ENCODE results near the gene KRT9. TPM values are rescaled to one million over a fixed set of nuclear protein-coding genes. Genes with fewer than 3 reads are reported as not detected.
A peak's percentile ranks its signal among the peaks of the same experiment; 100 is the strongest.
"Not testable (repeated sequence)": the region's sequence is repeated elsewhere in the genome, so short reads cannot be mapped to it uniquely, and the experiment has no call there.

The KRT9 gene
- total RNA-seq, 1 experiment from 2014 or later, result not detected

DNA sequence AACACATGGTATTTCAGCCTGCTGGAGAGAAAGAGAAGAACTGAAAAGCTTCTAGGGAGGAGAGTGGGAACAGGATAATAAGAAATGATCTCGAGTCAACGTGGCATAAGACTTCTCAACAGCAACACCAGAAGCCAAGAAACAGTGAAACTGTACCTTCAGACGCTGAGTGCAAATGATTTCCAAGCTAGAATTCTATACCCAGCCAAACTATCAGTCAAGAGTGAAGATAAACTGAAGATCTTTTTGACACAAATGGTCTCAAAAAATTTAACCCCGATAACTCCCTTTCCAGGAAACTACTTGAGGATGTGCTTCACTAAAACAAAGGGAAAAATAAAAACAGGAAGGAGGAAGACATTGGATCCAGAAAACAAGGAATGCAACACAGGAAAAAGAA is 35.1 kb upstream of the KRT9 start:
- not testable (repeated sequence) for DNase-seq (ENCODE audit: low read depth)

DNA sequence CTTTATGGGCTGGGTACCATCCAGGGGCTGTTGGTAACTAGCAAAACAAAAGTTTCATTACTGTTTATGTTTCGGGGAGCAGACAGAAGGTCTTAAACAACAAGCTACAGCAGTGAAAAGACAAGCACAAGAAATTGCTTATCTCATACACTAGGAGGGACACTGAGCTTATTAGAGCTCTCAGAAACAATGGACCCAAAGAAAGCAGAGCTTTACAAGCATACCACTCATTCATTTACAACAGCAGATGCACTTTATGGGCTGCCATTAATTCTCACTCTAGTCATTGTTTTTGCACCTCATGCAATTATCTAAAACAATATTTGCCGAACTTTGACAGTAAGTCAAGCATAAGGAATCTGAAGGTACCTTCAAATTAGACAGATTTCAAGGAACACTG is 30.7 kb upstream of the KRT9 start:
- DNase-seq (ENCODE audit: low read depth), result no peak

DNA sequence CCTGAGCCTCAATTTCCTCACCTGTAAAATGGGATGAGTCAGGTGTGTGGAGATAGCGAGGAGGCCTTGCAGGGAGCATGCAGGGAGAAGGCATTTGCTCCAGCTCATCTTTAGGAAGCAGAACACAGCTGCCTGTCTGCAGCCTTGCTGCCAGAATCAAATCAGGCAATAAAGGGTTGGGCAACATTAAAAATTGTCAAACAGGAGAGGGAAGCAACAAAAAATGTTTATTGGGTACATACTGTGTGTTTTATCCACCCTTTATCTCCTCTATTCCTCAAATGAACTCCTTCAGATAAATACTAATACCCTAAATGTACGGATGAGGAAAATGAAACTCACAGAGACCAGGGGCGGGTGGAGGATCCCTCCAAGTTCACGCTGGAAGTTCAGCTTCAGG is 28.5 kb upstream of the KRT9 start:
- DNase-seq (ENCODE audit: low read depth), result no peak

DNA sequence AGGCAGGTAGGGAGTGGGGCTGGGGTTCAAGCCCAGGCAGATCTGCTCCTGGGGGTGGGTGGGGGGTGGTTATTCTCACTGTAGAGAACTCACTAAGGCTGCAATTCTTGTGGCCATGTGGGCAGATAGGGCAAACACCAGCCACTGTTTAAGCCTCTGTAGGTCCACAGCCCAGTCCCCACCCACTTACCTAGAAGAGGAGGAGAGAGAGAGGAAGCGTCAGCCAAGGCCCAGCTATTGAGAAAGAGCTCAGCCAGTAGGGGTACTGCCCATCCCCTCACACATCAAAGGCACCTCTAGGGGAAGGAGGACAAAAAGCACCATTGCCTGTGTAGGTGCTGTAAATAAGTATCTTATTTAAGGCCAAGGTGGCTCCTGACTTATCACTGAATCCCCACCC is 27.8 kb upstream of the KRT9 start:
- DNase-seq (ENCODE audit: low read depth), result no peak

DNA sequence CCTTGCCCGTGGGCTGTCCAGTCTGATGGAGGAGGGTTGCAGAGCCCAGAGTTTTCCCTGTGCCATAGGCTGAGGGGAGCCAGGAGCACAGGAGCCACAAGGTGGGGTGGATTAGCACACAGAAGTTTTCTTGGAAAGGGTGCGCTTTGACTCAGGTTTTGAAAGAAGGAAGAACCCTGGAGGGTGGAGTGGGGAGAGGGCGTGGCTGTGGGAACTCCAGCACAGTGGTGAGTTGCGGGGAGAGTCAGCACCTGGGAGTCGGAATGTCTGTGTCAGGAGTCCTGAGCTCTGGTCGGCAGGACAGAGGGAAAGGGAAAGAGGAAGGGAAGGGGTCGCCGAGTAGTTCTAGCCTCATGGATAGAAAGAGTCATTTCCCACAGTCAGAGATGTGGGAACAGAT is 23.7 kb upstream of the KRT9 start:
- DNase-seq (ENCODE audit: low read depth), result no peak

DNA sequence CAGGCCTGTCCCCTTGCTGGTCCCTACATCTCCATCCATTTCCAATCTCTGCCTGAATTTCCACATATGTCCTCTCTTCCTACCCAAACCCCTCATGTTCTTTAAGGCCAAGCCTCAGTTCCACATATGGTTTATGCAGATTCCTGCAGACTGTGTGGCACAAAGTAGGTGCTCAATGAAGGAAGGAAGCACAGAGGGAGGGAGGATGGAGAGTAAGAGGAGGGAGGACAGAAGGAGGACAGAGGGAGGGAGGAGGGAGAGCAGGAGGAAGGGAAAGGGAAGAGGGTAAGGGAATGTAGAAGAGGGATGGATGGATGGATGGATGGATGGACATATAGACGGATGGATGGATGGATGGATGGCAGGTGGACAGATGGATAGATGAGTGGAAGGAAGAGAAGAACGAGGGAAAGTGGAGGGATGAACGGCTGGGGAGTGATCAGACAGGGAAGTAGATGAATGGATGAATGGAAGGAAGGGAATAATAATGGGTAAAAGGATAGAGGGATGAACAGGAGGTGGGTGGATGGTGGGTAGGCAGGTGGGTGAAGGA is 22.6 kb upstream of the KRT9 start:
- no peak for DNase-seq (ENCODE audit: low read depth)

DNA sequence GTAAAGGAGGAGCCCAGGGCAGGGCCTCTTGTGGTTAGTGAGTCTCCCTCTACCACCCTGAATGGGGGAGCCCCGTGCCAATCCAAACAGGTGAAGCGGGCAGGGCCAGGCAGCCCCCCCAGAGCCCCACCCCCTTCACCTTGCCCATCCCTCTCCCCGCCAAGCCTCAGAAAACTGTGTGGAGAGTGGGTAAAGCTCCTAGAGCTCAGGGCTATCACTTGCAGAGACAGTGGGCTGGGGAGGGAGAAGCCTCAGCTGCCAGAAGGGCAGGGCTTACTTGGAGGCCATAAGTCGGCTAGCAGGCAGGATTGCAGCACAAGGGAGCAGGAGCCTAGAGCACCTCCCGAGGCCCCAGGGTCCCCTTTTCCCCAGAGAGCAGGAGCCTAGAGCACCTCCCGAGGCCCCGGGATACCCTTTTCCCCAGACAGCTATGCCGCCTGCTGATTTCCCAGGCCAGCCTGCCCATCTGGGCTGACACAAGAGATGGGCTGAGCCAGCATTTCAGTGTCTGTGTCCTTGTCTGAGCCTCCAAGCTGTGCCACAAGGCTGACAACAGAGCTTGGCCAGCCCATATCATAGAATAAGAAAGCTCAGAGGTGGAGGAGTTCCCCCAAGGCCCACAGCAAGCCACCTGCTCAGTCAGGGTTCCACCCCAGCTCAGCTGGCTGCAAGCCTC is 21.6 kb upstream of the KRT9 start:
- DNase-seq (ENCODE audit: low read depth), result no peak

DNA sequence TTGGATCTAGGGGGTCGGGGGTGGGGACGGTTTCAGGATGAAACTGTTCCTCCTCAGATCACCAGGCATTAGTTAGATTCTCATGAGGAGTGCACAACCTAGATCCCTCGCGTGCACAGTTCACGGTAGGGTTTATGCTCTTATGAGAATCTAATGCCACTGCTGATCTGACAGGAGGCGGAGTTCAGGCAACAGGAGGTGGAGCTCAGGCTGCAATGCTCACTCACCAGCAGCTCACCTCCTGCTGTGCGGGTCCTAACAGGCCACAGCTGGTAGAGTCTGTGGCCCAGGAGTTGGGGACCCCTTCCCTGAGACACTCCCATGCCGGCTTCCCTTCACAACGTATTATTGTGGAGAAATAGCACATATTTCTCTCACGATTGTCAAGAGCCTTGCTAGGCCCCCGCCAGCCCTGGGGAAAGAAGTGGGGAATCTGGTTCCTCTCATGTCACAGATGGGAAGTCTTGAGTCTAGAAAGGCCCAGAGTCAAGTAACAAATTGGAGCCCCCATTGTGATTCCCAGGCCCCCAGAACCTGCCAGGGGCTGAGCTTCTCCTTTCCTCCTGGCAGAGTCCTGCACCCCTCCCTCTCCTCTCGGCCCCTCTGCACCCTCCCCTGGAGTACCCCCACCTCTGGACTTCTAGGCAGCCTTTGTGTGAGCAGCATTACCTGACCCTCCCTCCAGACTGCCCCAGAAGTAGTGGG is 20.9 kb upstream of the KRT9 start:
- DNase-seq (ENCODE audit: low read depth), result no peak

DNA sequence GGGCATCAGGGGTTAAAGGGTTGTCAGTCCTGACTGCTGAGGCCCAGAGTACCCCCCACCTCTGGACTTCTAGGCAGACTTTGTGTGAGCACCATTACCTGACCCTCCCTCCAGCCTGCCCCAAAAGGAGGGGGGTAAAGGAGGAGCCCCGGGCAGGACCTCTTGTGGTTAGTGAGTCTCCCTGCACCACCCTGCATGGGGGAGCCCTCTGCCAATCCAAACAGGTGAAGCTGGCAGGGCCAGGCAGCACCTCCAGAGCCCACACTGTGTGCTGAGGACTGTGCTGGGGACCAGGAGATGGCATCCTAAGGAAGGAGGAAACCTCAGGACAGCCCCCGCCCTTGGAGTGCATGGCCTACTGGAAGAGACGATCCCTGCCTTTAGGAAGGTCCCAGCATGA is 17.4 kb upstream of the KRT9 start:
- no peak for DNase-seq (ENCODE audit: low read depth)

DNA sequence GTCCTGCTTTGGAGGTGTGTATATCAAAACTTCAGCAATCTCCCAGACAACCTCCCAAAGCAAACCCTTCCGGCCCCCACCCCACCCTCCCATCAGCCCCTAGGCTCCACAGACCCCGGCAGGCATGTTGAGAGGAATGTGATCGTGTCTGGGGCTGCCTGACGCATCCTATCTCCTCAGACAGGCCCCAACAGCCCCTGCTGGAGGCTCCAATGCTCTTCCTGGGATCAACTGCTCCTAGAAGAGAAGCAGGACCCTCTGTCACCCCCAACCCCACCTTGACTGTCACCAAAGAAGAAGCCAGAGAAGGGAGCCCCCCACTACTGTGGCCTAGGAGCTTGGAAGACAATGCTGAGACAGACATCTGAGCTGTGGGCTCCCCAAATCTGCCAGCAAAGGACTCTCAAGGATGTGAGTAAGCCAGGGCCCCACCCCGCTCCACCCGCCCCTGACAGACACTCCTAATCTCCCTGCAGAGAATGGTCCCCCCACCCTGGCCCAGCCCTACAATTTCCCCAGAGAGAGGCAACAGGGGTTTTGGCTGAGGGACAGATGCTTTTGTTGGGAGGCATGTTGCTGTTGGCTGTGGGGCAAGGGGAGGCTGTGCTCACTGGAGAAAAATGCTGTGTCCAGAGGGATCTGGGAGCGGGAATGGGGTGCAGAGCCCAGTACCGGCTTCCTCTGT is 16.4 kb upstream of the KRT9 start:
- DNase-seq (ENCODE audit: low read depth), result no peak

DNA sequence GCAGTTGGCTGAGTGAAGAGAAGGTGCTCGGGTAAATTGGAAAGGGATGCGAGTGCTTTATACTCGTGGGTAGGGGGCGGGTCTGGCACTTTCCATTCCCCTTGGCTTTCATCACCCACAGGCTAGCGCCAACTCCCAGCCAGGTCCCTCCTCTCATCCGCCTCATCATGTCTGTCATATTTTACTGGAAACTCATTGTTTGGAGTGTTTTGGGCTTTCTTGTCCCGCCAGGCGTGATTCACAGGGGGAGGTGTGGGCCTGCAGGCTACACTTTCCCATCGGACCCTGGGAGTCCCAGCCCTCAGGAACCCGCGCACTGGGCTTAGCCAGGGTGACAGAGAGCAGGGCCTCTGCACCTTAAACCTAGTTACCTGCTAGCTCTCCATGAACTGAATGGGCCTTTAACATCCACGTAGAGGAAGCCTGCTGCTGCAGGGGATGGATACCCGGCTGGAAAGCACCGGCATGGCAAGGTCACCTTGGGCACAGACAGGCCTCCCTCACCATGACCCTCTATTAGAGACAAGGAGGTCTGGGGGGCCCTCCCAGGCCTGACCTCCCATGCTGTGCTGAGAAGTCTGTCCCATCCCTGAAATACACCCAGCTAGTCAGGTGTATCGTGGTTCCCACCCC is 15.1 kb upstream of the KRT9 start, which contains the start of gene KRT14:
Gene KRT14 (minus strand): TSS at position 33 of the 633 bp plus-strand sequence. CDS start 61 bp downstream, outside the sequence.
- DNase-seq (ENCODE audit: low read depth), result no peak

DNA sequence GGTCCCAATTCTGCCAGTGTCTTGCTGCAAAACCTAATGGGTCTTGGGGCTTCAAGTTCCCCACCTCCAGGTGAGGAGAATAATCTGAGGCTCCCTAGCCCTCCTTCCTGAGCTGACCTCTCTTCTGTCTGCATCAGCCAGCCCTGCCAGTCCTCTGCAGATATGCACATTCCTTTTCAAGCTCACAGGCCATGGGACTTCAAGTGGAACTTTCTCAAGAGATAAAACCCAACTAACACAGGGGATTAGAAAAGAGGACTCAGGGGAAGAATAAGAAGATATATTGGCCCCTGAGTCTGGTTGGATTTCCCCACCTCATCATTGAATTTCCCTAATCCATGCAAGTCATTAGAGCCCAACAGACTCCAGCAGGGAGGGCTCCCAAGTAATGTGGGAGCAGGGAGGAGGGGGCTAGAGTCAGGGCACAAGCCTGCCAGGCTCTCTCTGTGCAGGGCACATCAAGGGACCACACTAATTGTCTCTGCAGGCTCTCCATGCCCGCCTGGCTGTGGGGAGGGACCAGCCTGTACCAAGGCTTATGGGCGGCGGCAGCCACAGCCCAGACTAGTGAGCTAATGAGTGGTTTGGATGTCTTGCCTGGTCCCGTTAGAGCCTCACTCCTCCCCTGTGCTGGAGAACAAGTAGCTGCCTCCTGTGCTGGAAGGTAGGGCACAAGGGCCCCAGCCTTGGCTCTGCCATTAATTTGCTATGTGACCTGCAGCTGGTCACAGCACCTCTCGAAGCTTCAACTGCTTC is 13.6 kb upstream of the KRT9 start:
- DNase-seq (ENCODE audit: low read depth), result no peak

DNA sequence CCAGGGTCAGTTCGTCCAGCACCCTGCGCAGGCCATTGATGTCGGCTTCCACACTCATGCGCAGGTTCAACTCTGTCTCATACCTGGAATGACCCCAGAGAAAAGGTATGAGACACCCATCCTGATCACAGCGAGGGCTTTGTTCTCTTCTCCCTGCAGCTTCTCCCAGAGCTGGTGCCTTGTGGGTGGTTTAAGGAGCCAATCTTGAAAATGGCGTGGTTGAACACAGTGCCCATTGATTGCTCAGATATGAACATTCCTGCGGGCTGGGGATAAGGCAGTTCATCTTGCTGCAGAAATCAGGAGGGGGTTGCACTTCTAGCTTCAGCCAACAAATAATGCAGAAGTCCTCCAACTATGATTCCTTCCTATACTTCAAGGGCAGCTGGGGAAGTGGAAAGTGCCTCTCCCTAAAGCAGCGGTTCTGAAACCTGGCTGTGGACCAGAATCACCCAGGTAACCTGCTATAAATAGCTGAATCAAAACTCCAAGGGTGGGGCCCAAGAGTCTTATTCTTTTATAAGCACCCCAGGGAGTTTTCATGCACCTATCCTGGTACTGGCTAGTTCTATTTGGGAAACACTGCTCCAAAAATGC is 12.6 kb upstream of the KRT9 start:
- DNase-seq (ENCODE audit: low read depth), result not testable (repeated sequence)

DNA sequence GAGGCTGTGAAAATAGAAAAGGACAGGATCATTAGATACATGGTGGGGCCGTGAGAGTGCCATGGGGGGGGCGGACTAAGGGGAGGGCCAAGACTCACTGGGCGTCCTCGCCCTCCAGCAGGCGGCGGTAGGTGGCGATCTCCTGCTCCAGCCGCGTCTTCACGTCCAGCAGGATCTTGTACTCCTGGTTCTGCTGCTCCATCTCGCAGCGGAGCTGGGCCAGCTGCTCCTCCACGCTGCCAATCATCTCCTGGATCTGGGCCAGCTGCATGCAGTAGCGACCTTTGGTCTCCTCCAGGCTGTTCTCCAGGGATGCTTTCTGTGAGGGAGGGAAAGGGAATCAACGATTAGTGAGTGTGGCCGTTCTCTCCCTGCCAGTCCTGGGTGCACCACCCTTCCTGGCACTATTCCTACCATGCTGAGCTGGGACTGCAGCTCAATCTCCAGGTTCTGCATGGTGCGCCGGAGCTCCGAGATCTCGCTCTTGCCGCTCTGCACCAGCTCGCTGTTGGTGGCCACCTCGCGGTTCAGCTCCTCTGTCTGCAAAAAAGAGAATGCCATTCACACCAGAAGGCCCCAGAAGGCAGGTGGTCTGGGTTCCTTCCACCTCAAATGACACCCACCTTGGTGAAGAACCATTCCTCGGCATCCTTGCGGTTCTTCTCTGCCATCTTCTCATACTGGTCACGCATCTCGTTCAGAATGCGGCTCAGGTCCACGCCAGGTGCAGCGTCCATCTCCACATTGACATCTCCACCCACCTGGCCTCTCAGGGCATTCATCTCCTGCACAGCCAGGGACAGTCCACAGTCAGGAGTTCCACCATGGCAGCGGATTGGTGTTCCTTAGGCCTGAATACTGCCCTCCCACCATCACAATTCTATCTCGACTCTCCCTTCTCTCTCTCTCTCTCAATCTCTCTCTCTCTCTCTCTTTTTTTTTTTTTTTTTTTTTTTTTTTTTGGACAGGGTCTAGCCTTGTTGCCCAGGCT is 11.6 kb upstream of the KRT9 start:
- DNase-seq (ENCODE audit: low read depth), result peak; percentile 9

DNA sequence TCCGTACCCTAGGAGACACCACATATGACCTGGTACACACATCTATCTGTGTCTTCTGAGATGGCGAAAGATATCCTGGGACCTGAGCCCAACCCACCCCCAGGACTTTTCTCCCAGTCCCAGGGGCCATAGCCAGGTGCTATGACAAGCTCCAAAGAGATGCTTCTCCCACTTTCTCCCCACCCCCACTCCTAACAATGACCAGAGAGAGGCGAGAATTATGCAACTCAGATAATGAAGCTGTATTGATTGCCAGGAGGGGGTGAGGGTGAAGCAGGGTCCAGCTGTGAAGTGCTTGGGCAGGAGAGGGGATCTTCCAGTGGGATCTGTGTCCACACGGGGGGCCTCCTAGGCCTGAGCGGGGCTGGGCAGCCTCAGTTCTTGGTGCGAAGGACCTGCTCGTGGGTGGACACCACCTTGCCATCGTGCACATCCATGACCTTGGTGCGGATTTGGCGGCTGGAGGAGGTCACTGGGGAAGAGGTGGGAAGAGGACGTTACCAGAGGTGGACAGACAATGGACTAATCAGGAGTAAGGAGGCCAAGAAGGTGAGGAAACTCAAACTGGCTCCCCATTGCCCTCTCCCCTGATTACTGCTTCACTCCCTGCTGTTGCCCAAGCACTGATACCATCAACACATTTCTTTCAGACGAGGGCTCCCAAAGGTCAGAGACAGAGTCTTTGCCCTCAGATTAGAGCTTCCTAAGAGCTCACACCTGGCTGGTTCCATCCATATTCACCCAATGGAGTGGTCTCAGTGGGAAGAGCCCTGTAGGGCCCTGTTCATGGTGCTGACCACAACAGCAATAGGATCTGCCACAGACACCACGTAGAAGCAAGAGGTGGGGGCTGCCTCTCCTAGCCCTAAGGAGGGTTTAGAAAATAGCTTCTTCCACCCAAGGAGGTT is 10.5 kb upstream of the KRT9 start:
- not testable (repeated sequence) for DNase-seq (ENCODE audit: low read depth)

DNA sequence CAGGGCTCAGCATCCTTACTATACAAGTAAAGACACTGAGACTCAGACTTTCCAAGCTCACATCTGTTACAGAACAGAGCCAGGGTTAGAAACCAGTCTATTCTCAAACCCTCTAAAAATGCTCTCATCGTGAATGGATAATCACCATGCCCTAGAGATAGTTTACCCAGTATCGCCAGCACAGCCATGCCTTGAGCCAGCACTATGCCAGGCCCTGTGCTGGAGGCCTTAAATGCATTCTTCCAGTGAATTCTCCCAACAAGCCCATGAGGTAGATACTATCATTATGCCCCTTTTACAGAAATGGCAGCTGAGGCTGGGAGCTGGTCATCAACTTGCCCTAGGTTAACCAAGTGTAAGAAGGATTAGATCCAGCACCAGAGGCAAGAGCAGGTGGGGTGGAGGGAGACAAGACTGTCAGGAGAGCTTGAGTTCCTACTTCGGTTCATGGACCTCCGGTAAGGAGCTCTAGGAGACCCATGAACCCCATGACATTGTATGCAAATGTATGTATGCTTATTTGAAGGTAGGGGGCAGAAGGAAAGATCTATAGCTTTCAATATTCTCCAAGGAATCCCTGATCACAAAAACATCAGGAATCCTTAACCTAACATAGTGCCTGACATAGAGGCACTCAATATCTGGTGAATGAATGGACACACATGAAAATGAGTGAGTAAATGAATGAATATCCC is 9.7 kb upstream of the KRT9 start:
- DNase-seq (ENCODE audit: low read depth), result no peak

DNA sequence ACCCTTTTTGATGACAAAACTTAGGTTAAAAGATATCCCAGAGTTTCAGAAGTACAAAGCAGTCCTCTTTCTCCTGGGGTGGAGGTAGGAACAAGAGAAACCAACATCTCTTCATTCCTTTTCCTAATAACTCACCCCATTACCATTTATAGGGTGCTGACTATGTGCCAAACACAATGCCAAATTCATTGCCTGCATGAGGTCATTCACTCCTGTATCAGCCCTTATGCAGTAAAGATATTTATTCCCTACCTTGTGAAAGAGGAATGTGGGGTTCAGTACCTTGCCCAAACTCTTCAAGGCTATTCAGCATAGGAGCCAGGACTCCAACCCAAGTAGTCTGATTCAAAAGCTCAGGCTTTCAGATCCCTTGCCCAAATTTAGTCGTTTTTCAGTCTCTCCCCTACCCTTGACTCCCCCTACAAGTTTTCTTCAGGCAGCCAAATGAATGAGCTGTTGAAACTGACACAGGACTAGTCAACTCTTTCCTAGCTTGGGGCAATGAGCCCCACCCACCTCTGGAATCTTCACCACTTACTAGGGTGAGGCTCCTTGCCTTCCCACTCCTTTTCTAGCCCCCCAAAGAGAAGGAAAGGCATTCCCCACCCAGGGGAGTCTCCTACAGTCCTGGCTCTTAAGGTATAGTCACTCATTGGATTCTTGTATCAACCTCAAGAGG is 9.0 kb upstream of the KRT9 start:
- no peak for DNase-seq (ENCODE audit: low read depth)

All from LHCN-M2 (cell line).